COLO829 (cell line): Measurements from ENCODE around the gene PDZD11.
"Not testable (repeated sequence)": the region's sequence is repeated elsewhere in the genome, so short reads cannot be mapped to it uniquely, and the experiment has no call there.

ENCODE experiments used
- DNase-seq: peaks from one replicate; pipeline ENCODE4 v3.0.0; 2012; ENCODE audit warnings: low spot score

The PDZD11 gene

DNA sequence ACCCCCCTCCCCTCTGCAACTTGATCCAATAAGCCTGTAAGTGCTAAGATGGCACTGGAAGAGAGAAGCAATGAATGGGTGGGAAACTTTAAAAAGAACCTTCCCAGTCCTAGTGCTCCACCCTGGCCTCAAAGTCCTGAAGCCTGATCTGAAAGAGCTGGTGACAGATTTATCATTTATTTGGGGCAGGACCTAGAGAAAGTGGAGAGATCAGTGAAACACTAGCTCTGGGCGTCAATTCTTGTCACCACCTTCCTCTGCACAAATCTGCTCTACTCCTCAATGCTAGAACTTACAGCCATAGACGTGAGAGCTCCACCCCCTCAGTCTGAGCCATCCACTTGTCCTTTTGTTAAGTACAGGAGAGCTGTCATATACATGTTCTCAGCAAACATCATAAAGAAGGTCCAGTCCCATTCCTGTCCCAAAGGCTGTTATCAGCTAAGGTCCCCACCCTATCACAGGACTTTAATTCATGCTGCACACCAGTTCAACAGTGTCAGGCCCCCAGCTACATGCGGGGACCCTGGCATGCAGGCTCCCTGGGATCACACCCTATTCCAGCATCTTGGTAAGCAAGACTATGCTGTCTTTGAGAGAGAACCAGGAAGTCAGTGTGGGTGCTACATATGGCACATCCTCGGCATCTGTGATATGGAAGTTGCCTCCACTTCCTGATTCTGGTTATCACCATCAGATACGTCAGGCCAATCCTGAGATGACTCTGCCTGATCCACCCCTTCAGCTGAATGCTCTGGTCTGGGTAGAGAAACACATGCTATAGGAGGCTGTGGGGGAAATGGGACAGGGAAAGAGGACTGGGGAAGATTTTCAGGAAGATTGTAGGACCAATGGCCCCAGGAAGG is 32.1 kb downstream of the PDZD11 start:
- DNase-seq: no peak

DNA sequence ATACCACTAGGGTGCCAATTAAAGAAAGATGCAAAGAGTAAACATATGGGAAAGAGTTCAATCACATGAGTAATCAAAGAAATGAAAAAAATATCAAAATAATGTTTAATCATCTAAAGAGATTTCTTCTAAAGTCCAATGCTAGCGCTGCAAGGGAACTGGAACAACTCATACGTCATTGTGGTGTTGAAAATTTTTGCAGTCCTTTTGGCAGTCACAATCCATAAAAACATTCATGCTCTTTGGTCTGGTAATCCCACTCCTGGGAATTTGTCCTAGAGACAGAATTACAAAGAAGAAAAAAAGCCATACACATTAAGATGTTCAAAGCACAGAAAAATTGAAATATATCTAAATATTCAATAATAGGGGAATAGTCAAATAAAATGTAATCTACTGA is 34.3 kb downstream of the PDZD11 start:
- DNase-seq: no peak

DNA sequence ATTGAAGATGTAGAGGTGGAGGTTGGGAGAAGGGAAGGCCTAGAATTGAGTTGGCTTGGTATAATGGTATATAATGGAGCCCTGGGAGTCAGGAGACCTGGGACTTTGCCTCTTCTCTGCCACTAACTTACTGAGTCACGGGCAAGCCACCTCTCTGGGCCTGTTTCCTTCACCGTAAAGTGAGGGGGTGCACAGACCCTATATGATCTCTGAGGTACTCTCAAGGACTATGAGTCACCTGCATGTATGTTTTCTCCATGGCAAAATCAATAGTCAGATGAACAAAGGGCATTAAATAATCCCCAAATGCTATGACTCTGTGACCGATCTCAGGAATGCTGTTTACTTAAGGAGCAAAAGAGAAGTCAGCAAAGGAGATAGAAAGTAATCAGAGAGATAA is 34.8 kb downstream of the PDZD11 start:
- DNase-seq: no peak

DNA sequence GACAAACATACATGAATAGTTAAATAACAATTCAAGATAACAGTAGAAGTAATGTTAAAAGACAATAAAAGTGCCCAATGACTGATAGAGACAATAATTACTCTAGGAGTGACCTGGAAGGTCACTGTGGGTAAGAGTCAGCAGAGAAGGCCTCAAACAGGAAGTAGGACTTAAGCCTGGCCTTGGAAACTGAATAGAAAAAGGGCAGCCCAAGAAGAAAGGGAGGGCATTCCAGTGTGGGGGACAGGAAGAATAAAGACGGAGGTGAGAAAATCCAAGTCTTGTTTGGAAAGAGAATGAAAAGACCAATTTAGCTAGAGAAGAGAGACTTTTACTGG is 35.7 kb downstream of the PDZD11 start:
- no peak for DNase-seq

DNA sequence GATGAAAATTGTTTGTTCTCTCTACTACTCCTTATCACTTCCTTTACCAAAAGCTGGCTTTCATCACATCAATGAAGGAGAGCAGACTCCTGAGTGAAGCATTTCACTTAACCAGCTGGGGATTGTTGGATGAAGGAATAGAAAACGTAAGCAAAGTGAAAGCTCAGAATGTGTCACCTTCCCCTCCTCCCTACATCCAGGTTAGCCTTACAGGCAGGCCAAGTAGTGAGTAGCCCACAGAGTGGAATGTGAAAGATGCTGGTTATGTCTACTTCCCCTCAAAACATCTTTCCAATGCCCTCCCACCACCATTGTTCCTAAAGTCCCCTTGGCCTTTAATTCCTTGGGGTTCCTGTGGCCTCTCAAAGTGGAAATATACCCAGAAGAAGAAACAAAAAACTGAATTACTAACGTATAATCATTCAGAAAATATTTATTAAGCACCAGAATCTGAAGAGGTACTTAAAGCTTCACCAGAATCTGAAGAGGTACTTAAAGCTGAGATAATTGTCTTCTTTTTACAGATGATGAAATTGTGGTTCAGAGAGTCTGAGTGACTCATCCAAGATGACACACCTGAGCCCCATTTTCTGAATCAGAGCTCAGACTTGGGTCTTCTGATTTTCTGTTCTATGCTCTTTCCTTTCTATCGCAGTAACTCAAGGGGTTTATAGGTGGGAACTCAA is 36.2 kb downstream of the PDZD11 start:
- no peak for DNase-seq

DNA sequence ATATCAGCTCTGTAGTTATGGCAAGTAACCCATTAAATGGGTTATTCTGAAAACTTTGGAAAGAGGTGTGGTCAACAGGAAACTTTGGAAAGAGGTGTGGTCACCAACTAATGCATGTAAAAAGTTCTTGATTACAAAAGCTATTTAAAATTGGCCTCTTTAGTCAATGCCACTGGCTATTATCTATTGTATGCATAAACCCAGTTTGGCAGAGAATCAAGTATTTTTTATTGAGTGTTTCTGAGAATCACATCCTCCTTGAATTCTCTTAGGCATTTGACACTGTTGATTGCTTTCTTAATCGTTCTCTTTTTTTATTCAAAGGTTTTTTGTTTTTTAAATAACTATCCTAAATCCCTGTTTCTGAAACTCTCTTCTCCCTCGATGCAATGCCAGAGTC is 37.2 kb downstream of the PDZD11 start:
- no peak for DNase-seq

DNA sequence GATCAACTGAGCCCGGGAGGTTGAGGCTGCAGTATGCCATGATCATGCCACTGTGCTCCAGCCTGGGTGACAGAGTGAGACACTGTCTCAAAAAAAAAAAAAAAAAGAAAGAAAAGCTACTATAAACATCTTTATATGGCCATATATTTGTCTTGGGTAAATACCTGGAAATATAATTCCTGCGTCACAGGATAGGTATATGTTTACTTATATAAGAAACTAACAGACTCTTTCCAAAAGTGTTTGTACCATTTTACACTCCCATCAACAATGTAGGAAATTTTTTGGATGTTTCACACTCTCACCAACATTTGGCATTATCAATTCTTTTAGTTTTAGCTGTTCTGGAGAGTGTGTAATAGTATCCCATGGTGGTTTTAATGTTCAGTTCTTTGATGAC is 42.5 kb downstream of the PDZD11 start:
- DNase-seq: no peak

DNA sequence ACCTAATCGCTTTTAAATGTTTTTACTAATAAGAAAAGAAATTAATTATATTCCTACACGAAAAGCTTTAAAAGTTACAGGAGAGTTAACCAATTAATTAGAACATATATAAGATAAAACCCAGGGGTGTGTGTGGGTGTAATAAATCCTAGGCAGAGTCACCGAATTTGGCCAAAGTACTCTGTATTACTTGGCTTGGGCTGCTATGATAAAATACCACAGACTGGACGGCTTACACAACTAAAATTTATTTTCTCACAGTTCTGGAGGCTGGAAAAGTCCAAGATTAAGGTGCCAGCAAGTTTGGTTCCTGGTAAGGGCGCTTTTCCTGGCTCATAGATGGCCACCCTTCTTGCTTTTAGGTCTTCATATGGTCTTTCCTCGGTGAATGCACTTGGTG is 44.8 kb downstream of the PDZD11 start:
- DNase-seq: no peak

DNA sequence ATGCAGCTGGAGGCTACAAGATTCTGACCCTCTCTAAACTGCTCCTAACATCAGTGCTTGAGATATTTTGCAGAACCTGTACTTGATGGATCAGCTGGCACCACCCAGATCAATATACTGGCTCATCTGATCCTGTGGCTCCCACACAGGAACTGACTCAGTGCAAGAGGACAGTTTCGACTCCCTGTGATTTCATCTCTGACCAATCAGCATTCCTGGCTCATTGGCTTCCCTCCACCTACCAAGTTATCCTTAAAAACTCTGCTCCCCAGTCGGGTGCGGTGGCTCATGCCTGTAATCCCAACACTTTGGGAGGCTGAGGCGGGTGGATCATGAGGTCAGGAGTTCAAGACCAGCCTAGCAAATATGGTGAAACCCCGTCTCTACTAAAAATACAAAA is 46.1 kb downstream of the PDZD11 start:
- not testable (repeated sequence) for DNase-seq

DNA sequence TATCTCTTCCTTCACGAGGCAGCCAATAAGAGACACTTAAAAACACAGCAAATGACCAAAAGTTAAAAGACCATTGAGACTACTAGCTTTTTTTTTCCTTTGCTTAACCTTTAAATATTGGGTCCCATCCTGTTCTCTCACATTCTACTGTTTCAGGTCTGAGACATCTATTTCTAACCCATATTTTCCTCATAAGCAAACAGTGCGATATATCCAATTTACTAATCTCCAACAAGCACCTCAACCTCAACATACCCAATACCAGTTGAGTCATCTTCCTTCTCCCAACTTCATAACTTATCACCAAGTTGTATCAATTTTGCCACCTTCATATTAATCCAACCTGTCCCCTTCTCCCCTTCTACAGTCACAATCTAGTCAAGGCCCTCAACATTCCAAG is 48.2 kb downstream of the PDZD11 start:
- no peak for DNase-seq

DNA sequence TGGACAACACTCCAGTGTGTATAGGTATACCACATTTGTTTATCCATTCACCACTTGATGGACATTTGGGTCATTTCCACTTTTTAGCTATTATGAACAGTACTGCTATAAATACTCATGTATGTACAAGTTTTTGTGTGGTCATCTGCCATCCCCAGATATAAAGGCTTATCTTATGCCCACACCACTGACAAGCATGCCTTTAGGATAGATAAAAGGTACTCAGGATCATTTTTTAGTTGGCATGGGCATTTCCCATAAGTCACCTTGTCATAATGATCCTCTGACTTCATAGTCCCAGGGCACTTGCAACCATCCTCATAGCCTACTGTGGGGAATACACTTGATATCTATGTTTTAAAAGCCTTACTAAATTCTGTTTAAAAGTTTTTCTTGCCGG is 49.0 kb downstream of the PDZD11 start:
- DNase-seq: no peak
